PC-3 (cell line): Measurements from ENCODE around the gene PFDN2.

Experiments
- EZH2 ChIP-seq: fragments of 300-600 bp; sonication (generic); IDR thresholded peaks from one replicate; pipeline ENCODE4 v1.6.1; 2017; ENCODE audit warnings: antibody characterized with exemption, mild to moderate bottlenecking, low read length; ENCODE audit not compliant: unreplicated experiment
- EZH2phosphoT487 ChIP-seq: fragments of 300-600 bp; sonication (generic); IDR thresholded peaks from 2 replicates; pipeline ENCODE4 v1.6.1; 2018; ENCODE audit warnings: mild to moderate bottlenecking, antibody characterized with exemption, low read length, borderline replicate concordance
- TF ChIP-seq, protein P1 (sequence below): fragments of 300-600 bp; sonication (generic); conservative IDR thresholded peaks from 2 replicates; pipeline ENCODE4 v1.5.1; 2017; ENCODE audit warnings: antibody characterized with exemption, low read depth, mild to moderate bottlenecking, low read length

- TF ChIP-seq, protein P1, sequence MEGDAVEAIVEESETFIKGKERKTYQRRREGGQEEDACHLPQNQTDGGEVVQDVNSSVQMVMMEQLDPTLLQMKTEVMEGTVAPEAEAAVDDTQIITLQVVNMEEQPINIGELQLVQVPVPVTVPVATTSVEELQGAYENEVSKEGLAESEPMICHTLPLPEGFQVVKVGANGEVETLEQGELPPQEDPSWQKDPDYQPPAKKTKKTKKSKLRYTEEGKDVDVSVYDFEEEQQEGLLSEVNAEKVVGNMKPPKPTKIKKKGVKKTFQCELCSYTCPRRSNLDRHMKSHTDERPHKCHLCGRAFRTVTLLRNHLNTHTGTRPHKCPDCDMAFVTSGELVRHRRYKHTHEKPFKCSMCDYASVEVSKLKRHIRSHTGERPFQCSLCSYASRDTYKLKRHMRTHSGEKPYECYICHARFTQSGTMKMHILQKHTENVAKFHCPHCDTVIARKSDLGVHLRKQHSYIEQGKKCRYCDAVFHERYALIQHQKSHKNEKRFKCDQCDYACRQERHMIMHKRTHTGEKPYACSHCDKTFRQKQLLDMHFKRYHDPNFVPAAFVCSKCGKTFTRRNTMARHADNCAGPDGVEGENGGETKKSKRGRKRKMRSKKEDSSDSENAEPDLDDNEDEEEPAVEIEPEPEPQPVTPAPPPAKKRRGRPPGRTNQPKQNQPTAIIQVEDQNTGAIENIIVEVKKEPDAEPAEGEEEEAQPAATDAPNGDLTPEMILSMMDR: no peak
- TF ChIP-seq EZH2 (no peak), EZH2phosphoT487 (no peak)
Measured at GRCh38 chr1:161111527-161111926, 6.3 kb downstream of the PFDN2 start.
